Hematopoietic multipotent progenitor cell (in vitro differentiated cells): ENCODE measurements around the gene ETF1. TPM values are rescaled to one million over a fixed set of nuclear protein-coding genes. Genes with fewer than 3 reads are reported as not detected.

ENCODE experiments used
- DNase-seq, 3 donors: peaks; one replicate each; pipeline ENCODE4 v3.0.0-alpha.2; 2011 to 2015; ENCODE audit warnings: low read depth in 2 of 3, low spot score in 2 of 3
- small RNA-seq: library from RNA; depleted of rRNA; stranded (forward); fragments of <200 nt; gene quantifications from one replicate; pipeline ENCODE3, GENCODE V24; 2012
- total RNA-seq: library from RNA; depleted of rRNA; stranded (reverse); fragments of >200 nt; gene quantifications from one replicate; pipeline ENCODE4 v1.2.3, GENCODE V29; 2012

Gene ETF1
- total RNA-seq, 1 donor = 56.3 TPM

GRCh38 chr5:138465261-138466124, 77.5 kb downstream of the ETF1 start, which contains the start of gene EGR1:
Gene EGR1 (plus strand): TSS chr5:138465479. CDS start chr5:138465762, 283 bp downstream.
- peak; percentile 95 to 98 (median 97) for DNase-seq

- peak; percentile 98 to 99 (median 98) for DNase-seq
These were observed 78.4 kb downstream of the ETF1 start for GRCh38 chr5:138464388-138465260.

DNA sequence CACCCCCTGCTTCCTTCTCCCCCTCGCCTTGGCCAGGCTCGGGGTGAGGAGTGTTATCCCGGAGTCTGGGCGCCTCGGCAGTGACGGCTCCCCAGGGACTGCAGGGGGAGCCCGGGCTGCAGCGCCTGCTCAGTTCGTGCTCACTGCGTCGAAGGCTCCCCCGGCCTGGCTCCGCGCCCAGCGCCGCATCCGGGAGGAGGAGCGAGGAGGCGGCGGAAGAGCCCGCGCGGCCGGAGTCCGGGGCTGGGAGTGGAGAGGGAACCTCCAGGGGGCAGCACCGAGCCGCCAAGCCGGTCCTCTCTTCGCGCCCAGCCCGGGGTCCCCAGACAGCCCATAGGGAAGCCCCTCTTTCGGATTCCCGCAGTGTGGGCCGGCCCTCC, 79.0 kb downstream of the ETF1 start:
- peak; percentile 91 to 96 (median 96) for DNase-seq

DNA sequence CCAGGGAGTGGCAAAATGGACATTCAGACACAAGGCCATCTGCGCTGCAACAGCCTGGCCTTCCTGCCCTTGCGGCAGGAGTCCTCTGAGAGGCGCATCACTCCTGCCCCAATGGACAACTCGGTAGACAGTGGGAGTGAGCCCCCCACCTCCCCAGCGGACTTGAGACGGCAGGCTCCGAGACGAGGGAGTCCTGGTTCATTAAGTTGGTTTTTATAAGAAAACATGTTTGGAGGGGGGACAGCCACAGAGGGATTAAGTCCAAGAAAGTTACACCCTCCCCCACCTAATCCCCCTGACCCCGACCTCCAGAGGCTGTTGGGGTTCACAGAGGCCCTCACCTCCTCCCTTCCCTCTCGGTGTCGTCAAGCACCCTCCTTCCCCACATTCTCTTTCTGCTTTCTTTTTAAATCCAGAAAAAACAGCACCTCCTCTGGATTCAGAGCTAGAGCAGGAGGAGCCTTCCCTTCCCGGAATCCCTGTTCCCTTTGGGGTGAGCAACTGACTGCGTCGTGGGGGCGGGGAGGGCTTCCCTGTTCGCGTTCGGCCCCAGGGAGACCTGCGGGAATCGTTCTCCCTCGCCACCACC, 79.5 kb downstream of the ETF1 start:
- peak in 1 of 3 donors; percentile 35 for DNase-seq

GRCh38 chr5:138461343-138462125, 81.5 kb downstream of the ETF1 start:
- no peak for DNase-seq

GRCh38 chr5:138460032-138460693, 82.9 kb downstream of the ETF1 start:
- DNase-seq = no peak

DNA sequence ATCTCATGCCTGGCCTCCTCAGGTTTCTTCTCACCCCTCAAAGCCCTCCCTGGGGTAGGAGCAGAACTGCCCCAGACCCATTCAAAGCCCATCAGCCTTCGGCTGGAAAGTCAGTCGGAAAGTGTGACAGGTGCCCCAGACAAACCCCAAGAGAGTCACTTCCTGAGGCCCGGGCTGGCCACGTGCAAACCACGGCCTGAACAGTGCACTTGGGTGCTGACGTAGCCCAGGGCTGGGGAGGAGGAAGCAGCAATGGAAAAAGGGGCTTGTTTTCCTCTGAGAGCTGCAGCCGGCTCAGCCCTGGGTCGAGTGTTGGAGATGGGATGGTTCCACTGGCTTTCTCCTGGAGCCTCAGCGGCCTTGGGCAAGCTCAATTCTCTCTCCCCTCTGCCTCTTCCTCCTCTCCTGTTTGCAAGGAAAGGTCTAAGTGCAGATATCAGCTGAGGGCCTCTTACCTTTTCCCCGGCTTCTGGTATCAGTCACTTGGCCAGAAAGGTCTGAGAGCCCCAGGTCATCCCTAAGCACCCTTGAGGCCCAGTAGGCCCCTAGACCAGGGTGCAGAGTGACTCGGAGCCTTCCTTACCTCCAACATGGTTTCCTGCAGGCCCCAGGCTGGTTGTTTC, 83.6 kb downstream of the ETF1 start:
- DNase-seq = peak; percentile 38 to 90 (median 82)

- DNase-seq = no peak
These were observed 84.2 kb downstream of the ETF1 start for GRCh38 chr5:138458856-138459255.

DNA sequence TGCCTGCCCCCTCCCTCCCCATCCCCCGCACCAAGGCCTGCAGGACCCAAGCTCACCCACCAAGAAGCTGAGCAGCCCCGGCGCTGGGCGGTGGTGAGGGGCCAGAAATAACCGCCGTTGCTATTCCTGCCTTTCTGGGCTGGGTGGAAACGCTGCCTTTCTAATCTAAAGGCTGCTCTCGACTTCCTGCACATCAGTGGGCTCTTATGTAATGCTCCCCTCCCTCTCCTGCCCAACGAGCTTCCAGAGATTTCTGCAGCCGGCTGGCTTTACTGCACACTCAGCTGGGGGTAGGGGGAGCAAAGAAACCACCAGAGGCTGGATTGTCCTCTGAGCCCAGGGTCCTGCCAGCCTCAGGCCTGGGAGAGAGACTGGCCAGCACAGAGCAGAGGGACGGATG, 84.7 kb downstream of the ETF1 start:
- no peak for DNase-seq

- no peak for DNase-seq
These were observed 85.3 kb downstream of the ETF1 start for GRCh38 chr5:138457531-138458275.

Small RNA genes within 50 kb of the gene (small RNA-seq; reads per million reads assigned to genes)
- 2.8 reads per million, percentile 77 among the genes with 10 or more reads in this experiment for gene RF00154
- gene SNORD63 = 7,484 reads per million, percentile 100 among the genes with 10 or more reads in this experiment

Other genes with a start within 250 kb of the ETF1 start
- 0.81 TPM for gene CDC25C, start 211.4 kb downstream of the ETF1 start, total RNA-seq
- 69.7 TPM for gene FAM53C, start 205.0 kb downstream of the ETF1 start, total RNA-seq
- gene KDM3B, start 190.6 kb downstream of the ETF1 start, total RNA-seq = 50.9 TPM
- 2.7 TPM for gene REEP2, start 104.2 kb downstream of the ETF1 start, total RNA-seq
- gene EGR1, start 77.8 kb downstream of the ETF1 start, total RNA-seq = 27.2 TPM
- 222 TPM for gene HSPA9, start 32.2 kb upstream of the ETF1 start, total RNA-seq
- gene CTNNA1, start 210.2 kb upstream of the ETF1 start, total RNA-seq = 141 TPM